ENCODE results near the gene AP2B1.

AP2B1 gene

DNA sequence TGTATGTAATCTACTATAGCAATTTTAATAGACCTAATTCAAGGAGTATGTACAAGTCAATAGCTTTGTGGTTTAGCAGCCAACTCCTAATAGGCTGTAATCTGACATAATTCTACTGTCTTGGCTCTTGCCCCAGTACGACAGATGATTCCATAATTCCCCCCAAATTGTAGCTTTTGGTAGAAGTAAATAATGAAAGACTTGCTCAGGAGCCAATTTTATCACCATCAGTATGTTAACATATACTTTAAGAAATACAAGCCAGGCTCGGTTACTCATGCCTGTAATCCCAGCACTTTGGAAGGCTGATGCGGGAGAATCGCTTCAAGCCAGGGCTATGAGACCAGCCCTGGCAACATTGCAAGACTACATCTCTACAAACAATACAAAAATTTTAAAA, 53.9 kb downstream of the AP2B1 start:
- no peak for DNase-seq

- no peak for DNase-seq
These were observed 58.8 kb downstream of the AP2B1 start for GRCh38 chr17:35645923-35646322.

DNA sequence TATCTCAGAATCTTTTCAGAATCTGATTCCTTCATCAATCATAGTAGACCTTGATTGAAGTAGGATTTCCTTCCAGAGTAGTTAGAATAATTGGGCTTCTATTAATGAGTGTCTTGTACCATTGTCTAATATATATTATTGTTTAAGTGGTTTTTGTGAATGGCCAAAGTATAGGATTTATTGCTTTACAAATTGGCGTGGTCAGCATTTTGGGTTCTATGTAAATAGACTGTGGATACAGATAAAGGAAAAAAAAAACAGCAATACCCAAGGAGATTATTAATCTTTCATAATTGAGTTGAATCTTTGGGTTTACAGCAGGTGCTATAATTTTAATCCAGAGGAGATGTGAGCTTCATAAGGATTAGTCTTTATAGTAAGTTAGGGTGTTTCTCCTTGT, 64.3 kb downstream of the AP2B1 start:
- no peak for DNase-seq

GRCh38 chr17:35653619-35654361, 66.7 kb downstream of the AP2B1 start:
- DNase-seq = no peak

GRCh38 chr17:35655303-35655702, 68.2 kb downstream of the AP2B1 start:
- DNase-seq = no peak

DNA sequence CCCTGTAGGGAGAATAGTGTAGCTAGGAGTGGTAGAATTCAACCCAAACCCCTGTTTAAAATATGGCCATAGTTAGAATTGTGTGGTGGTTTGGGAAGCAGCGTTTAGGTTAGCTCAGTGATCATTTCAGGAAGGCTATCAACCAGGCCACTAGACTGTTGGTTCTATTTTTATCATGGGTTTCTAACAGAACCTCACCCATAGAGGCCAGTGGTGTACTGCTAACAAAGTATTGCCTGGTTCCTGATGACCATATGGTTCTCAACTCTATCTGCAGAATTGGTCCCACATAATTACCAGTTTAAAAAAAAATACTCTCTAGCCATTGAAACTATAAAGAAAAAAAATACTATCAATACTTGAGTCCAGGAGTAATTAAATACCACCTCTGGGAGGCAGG, 73.8 kb downstream of the AP2B1 start:
- DNase-seq = no peak

- no peak for DNase-seq
These were observed 77.6 kb downstream of the AP2B1 start for GRCh38 chr17:35664685-35665084.

GRCh38 chr17:35665662-35666061, 78.5 kb downstream of the AP2B1 start:
- no peak for DNase-seq

DNA sequence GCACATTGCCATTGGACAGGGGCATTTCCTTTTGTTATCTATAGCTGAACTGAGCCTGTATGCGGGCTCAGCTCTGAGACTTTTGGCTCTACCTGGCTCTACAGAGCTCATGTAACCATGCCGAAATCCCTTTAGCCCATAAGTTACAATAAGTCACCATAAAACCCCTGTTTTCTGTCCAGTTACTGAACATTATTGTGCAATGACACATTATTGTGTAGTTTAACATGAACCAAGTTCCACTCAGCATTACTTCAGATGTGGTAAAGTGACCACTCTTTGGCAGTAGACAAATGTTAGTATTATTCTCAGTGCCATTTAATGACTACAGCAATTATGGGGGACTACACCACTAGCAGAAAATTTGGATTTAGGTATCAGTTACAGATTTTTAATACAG, 78.9 kb downstream of the AP2B1 start:
- no peak for DNase-seq

- no peak for DNase-seq
These were observed 79.9 kb downstream of the AP2B1 start for GRCh38 chr17:35666967-35667532.

DNA sequence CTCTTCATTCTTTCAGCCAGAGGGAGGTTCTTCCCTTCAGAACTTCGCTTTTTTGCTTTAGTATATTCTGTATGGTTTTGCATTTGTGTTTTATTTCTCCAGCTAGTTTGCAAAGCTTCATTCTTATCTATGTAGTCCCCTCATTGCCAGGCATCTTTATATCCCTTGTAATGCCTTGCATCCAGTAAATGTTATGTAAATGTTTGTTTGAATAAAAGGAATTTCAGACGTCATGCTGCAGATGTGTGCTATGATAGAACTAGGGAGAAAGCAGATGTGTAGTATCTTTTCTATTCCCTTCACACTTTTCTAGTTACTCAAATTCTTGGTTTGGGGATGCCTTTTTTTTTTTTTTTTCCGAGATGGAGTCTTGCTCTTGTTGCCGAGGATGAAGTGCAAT, 81.7 kb downstream of the AP2B1 start:
- DNase-seq = no peak

DNA sequence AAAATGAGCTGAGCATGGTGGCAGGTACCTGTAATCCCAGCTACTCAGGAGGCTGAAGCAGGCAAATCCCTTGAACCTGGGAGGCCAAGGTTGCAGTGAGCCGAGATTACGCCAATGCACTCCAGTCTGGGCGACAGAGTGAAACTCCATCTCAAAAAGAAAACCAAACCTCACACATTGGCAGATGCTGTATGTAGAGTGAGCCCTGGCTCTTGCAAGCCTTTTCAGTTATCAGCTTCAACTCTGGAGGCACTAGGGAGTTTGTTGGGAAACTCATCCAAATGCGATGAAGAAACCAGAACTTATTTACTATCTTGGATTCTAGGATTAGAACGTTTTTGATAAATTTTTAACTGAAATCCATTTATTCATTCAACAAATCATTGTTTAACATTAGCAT, 87.4 kb downstream of the AP2B1 start:
- no peak for DNase-seq

GRCh38 chr17:35676441-35676840, 89.3 kb downstream of the AP2B1 start:
- DNase-seq = no peak

DNA sequence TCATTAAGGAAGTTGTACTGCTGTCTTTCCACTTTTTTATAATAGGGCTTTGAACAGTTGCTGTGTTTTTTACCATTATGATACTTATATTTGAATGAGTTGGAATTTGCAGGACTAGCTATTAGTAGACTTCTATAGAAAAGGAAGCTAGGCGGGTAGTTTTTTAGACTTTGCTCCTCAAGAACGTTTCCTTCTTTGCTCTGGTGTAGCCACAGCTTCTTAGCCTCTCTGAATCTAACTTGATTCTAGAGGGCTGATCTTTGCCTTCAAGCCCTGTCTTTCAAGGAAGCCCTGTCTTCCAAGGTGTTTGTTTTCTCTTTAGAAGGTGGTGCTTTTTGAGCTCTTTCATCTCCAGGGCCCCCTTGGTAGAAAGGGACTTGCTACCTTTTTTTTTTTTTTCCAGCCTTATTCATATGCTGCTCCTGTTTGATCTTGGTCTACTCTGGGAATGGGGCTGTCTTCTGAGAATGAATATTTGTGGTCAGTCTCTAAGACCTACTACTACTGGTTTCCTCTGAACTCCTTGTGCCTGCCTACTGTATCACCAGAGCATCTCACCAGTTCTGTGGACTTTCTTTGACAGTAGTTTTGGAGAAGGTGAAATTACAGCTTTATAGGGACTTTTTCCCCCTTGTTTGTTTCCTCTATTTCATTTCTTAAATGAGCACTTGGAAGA, 92.0 kb downstream of the AP2B1 start:
- no peak for DNase-seq

DNA sequence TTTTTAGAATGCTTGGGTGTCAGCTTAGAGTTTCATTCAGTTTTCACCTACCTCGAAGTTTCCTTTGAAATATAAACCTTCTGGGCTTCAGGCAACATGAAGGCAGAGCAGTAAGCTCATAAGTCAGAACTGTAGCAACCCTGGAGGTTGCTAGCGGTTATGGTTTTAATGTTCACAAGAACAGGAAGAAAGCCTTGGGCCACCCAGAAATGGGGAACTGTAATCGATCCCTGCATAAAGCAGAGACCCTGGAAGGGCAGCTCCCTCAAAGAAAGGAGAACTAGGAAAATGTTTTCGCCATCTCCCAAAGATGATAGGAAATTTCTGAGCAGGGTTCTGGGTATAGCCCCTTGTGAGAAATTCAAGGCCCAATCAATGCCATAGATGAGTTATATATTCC, 96.5 kb downstream of the AP2B1 start:
- no peak for DNase-seq

- no peak for DNase-seq
These were observed 97.1 kb downstream of the AP2B1 start for GRCh38 chr17:35684055-35684802.

DNA sequence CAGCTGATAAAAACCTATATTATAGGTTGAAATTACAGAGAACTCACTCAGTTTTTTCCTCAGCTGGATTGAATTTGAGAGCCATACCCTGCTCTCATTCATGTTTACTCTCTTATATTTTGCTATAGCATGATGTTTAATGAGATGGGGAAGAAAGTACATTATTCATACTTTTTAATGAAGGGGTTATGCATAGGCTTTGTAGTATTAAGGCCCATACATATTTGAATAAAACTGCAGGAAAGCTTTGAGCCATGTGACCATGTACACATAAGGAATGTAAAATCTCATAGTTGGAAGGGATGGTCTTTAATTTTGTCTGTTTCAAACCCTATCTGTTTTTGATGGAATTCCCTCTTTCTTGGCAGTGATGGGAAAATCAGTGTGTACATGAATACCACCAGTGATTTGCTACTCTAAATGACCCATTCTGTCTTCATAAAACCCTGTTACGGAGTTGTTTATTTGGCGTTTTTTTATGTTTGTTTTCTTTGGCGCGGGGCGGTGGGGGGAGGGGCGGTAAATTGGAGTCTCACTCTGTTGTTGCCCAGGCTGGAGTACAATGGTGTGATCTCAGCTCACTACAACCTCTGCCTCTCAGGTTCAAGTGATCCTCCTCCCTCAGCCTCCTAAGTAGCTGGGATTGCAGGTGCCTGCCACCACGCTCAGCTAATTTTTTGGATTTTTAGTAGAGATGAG, 105.5 kb downstream of the AP2B1 start:
- DNase-seq = no peak

DNA sequence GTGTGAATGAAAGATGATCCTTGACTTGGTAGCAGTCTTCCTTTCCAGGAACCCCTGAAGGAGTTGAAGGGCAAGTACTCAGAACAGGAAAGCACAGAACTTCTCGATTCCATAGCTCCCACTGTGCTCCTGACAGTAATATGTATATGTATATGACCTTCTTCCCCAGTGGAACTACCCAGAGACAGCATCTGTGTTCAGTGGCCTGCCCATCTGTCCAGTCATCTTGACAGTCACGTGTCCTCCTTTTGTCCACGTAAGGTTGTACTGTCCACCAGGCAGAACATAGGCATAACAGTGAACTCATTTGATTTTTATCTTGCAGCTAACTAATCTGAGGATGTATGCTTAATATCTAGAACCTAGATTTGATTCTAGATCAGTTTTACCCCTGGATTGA, 106.5 kb downstream of the AP2B1 start:
- no peak for DNase-seq

DNA sequence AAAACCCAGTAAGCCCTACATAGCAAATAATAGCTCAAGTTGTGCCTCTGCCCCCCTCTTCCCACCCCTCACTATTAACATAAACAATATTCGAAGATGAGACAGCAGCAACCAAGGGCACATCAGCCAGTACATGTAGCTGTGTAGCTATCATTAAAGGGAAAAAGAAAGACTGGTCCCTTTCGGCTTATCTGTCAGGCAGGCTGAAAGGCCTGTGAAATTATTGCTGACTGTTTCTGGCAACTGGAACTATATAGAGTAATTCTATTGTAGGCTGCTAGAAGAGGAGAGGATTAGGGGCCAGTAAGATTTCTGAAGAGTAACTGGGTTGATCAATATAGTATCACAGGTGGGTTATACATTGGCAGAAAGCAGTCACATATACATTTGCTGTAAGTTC, 107.8 kb downstream of the AP2B1 start:
- no peak for DNase-seq

- no peak for DNase-seq
These were observed 108.5 kb downstream of the AP2B1 start for GRCh38 chr17:35695613-35696012.

DNA sequence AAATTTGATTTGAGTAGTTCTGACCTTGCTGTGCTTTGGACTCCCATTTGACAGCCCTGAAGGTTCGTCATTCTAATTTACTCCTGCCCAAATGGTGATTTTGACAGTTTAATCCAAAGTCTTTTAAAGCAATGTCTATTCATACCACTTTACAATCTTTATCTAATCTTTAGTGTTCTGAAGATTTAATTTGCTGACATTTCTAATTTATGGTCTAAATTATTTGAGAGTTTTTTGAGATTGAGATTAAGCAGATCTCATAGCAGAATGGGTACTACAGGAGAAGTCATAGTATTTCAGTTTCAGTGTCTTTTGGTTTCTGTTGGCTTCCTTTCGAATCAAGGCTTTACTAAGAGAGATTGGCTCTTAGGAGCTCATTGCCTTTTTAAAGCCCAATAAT, 111.7 kb downstream of the AP2B1 start:
- DNase-seq = no peak

GRCh38 chr17:35700150-35700549, 113.0 kb downstream of the AP2B1 start:
- DNase-seq = no peak

- no peak for DNase-seq
These were observed 114.4 kb downstream of the AP2B1 start for GRCh38 chr17:35701491-35701890.
